SK-N-SH treated with all-trans-retinoic acid at 6 μM for 48 hours (cell line): Measurements from ENCODE around the gene TMEM114.

Experiments used
- ATAC-seq: fragments of 200-7000 bp; cut with Tn5 transposase; 3 replicates; pipeline ENCODE4 v1.9.1; 2020; ENCODE audit warnings: mild to moderate bottlenecking, moderate library complexity
- ARNTL ChIP-seq: fragments of 450-650 bp; formaldehyde crosslinking; IDR thresholded peaks from 2 replicates; pipeline ENCODE4 v1.5.0; 2020; ENCODE audit warnings: low read depth, mild to moderate bottlenecking, moderate library complexity, borderline replicate concordance
- BACH2 ChIP-seq: fragments of 250-450 bp; sonication (Bioruptor Pico); IDR thresholded peaks from 2 replicates; pipeline ENCODE4 v1.9.0; 2021; ENCODE audit warnings: mild to moderate bottlenecking, borderline replicate concordance
- CREB5 ChIP-seq: fragments of 250-450 bp; sonication (Bioruptor Pico); IDR thresholded peaks from 2 replicates; pipeline ENCODE4 v1.5.1; 2020; ENCODE audit warnings: low read depth, mild to moderate bottlenecking, moderate library complexity
- CSDC2 ChIP-seq: fragments of 250-450 bp; sonication (Bioruptor Pico); IDR thresholded peaks from 2 replicates; pipeline ENCODE4 v1.5.0; 2020; ENCODE audit warnings: mild to moderate bottlenecking, moderate library complexity
- CSRNP3 ChIP-seq: fragments of 250-450 bp; sonication (Bioruptor Pico); IDR thresholded peaks from 2 replicates; pipeline ENCODE4 v1.5.1; 2021; ENCODE audit warnings: mild to moderate bottlenecking, moderate library complexity
- ESRRG ChIP-seq: fragments of 250-450 bp; sonication (Bioruptor Pico); IDR thresholded peaks from 2 replicates; pipeline ENCODE4 v1.6.1; 2021; ENCODE audit warnings: mild to moderate bottlenecking
- GLIS3 ChIP-seq: fragments of 250-450 bp; sonication (Bioruptor Pico); IDR thresholded peaks from 2 replicates; pipeline ENCODE4 v1.5.0; 2020; ENCODE audit warnings: mild to moderate bottlenecking, moderate library complexity
- ISL1 ChIP-seq: fragments of 250-450 bp; sonication (Bioruptor Pico); IDR thresholded peaks from 2 replicates; pipeline ENCODE4 v2.1.2; 2022; ENCODE audit warnings: mild to moderate bottlenecking, moderate library complexity
- OSR1 ChIP-seq: fragments of 250-450 bp; sonication (Bioruptor Pico); IDR thresholded peaks from 2 replicates; pipeline ENCODE4 v1.8.0; 2022; ENCODE audit warnings: moderate library complexity, mild to moderate bottlenecking, inconsistent platforms
- POU6F1 ChIP-seq: fragments of 250-450 bp; sonication (Bioruptor Pico); IDR thresholded peaks from 2 replicates; pipeline ENCODE4 v1.8.0; 2021; ENCODE audit warnings: low read depth, mild to moderate bottlenecking, moderate library complexity, borderline replicate concordance
- PPARA ChIP-seq: fragments of 250-450 bp; sonication (Bioruptor Pico); IDR thresholded peaks from 2 replicates; pipeline ENCODE4 v1.5.0; 2020; ENCODE audit warnings: mild to moderate bottlenecking, borderline replicate concordance
- RARB ChIP-seq: fragments of 250-450 bp; sonication (Bioruptor Pico); IDR thresholded peaks from 2 replicates; pipeline ENCODE4 v1.8.0; 2021; ENCODE audit warnings: mild to moderate bottlenecking, moderate library complexity
- ZC3H10 ChIP-seq: fragments of 250-450 bp; sonication (Bioruptor Pico); IDR thresholded peaks from 2 replicates; pipeline ENCODE4 v1.5.1; 2021; ENCODE audit warnings: mild to moderate bottlenecking, moderate library complexity
- ZFP3 ChIP-seq: fragments of 250-450 bp; sonication (Bioruptor Pico); IDR thresholded peaks from 2 replicates; pipeline ENCODE4 v1.5.0; 2020; ENCODE audit warnings: mild to moderate bottlenecking, moderate library complexity
- ZFP30 ChIP-seq: fragments of 450-650 bp; formaldehyde crosslinking; IDR thresholded peaks from 2 replicates; pipeline ENCODE4 v1.5.0; 2022; ENCODE audit warnings: mild to moderate bottlenecking, moderate library complexity
- ZNF565 ChIP-seq: fragments of 450-650 bp; formaldehyde crosslinking; conservative IDR thresholded peaks from 2 replicates; pipeline ENCODE4 v1.5.0; 2020; ENCODE audit warnings: low read depth, mild to moderate bottlenecking, moderate library complexity
- ZNF8 ChIP-seq: fragments of 450-650 bp; formaldehyde crosslinking; IDR thresholded peaks from 2 replicates; pipeline ENCODE4 v1.5.0; 2020; ENCODE audit warnings: mild to moderate bottlenecking, moderate library complexity
- TF ChIP-seq, protein P1 (sequence below): fragments of 250-450 bp; sonication (Bioruptor Pico); IDR thresholded peaks from 2 replicates; pipeline ENCODE4 v1.5.0; 2020; ENCODE audit warnings: mild to moderate bottlenecking, moderate library complexity

TMEM114 gene

DNA sequence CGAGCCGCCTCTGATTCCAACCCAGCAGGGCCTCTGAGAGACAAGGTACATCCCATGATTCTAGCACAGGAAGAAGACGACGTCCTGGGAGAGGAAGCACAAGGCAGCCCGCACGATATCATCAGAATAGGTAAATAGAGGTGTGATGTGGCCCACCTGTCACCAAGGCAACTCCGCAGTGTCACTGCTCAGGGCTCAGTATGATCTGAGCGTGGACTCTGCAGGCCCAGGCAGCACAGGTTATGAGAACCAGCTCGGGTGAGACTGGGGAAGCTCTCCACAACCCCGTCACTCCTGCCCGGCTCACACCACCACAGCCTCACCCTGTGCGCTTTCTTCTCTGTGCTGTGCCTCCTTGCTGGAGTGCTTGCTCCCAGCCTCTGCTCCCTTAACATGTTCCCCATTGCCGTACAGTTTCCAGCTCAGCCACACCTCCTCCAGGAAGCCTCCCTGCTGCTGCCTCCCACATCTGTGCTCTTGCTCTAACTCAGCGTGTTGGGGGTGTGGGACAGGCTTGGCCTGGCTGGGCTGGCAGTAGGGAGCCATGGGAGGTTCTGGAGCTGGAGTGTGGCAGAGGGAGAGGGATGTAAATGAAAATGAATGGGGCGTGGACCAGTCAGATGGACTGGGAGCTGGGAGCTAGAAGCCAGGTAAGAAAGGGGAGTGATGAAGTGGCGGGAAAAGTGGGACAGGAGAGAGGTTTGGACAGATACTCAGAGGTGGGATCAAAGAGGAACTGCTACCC, 38.8 kb upstream of the TMEM114 start (continued):
- TF ChIP-seq CSRNP3 (CRISPR knock-in tag) (no peak), ZNF565 (CRISPR knock-in tag) (no peak), OSR1 (CRISPR knock-in tag) (no peak), ZFP3 (CRISPR knock-in tag) (no peak)

- no peak for ATAC-seq
Measured at GRCh38 chr16:8627456-8627855, 37.1 kb upstream of the TMEM114 start.

DNA sequence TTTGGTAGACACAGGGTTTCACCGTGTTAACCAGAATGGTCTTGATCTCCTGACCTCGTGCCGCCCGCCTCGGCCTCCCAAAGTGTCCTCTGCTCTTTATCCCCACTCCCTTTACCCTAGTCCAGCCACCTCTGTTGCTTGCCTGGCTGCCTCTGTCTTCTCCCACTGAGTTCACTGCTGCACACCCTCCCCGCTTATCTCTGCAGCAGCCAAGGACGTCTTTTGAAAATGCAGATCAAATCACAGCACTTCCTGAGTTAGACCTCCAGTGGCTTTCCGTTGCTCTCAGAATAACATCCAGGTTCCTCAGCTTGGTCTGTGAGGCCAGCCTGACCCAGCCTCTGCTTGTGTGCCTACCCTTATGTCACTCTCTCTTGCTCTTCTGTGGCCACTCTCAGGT, 36.6 kb upstream of the TMEM114 start:
- no peak for TF ChIP-seq ZC3H10 (CRISPR knock-in tag)
- no peak for TF ChIP-seq ZNF8 (CRISPR knock-in tag)
- TF ChIP-seq BACH2 (CRISPR knock-in tag), result no peak
- TF ChIP-seq RARB (CRISPR knock-in tag), result no peak
- no peak for TF ChIP-seq ZNF565 (CRISPR knock-in tag)
- TF ChIP-seq GLIS3 (CRISPR knock-in tag), result no peak
- TF ChIP-seq CSDC2 (CRISPR knock-in tag), result no peak
- TF ChIP-seq, all 23 proteins: peak for 0
- ATAC-seq, result no peak

More at GRCh38 chr16:8627456-8627855, 37.1 kb upstream of the TMEM114 start:
- TF ChIP-seq BACH2 (CRISPR knock-in tag), result no peak
- no peak for TF ChIP-seq RARB (CRISPR knock-in tag)
- no peak for TF ChIP-seq ZNF565 (CRISPR knock-in tag)
- no peak for TF ChIP-seq ISL1 (CRISPR knock-in tag)
- no peak for TF ChIP-seq ESRRG (CRISPR knock-in tag)
- no peak for TF ChIP-seq ZC3H10 (CRISPR knock-in tag)
- TF ChIP-seq OSR1 (CRISPR knock-in tag), result no peak
- TF ChIP-seq POU6F1 (CRISPR knock-in tag), result no peak
- no peak for TF ChIP-seq ARNTL (CRISPR knock-in tag)
- TF ChIP-seq ZNF8 (CRISPR knock-in tag), result no peak
- no peak for TF ChIP-seq GLIS3 (CRISPR knock-in tag)
- TF ChIP-seq CREB5, result no peak
- no peak for TF ChIP-seq ZFP3 (CRISPR knock-in tag)
- TF ChIP-seq CSRNP3 (CRISPR knock-in tag), result no peak
- TF ChIP-seq CSDC2 (CRISPR knock-in tag), result no peak
- no peak for TF ChIP-seq PPARA
- TF ChIP-seq, protein P1, sequence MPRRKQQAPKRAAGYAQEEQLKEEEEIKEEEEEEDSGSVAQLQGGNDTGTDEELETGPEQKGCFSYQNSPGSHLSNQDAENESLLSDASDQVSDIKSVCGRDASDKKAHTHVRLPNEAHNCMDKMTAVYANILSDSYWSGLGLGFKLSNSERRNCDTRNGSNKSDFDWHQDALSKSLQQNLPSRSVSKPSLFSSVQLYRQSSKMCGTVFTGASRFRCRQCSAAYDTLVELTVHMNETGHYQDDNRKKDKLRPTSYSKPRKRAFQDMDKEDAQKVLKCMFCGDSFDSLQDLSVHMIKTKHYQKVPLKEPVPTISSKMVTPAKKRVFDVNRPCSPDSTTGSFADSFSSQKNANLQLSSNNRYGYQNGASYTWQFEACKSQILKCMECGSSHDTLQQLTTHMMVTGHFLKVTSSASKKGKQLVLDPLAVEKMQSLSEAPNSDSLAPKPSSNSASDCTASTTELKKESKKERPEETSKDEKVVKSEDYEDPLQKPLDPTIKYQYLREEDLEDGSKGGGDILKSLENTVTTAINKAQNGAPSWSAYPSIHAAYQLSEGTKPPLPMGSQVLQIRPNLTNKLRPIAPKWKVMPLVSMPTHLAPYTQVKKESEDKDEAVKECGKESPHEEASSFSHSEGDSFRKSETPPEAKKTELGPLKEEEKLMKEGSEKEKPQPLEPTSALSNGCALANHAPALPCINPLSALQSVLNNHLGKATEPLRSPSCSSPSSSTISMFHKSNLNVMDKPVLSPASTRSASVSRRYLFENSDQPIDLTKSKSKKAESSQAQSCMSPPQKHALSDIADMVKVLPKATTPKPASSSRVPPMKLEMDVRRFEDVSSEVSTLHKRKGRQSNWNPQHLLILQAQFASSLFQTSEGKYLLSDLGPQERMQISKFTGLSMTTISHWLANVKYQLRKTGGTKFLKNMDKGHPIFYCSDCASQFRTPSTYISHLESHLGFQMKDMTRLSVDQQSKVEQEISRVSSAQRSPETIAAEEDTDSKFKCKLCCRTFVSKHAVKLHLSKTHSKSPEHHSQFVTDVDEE (CRISPR knock-in tag), result no peak
- TF ChIP-seq ZFP30, result no peak
- TF ChIP-seq, all 23 proteins: peak for 0
